ENCODE measurements around the gene SHPK. TPM values are rescaled to one million over a fixed set of nuclear protein-coding genes. Genes with fewer than 3 reads are reported as not detected.
"Not testable (repeated sequence)": the region's sequence is repeated elsewhere in the genome, so short reads cannot be mapped to it uniquely, and the experiment has no call there.

The SHPK gene
- total and polyA plus RNA-seq, 10 donors = 2.3 to 13.6 (median 10.2) TPM

GRCh38 chr17:3589784-3590183, 46.3 kb downstream of the SHPK start:
- Histone ChIP-seq H3K9me3 (no peaks in the 10 kb centered on the region), H3K36me3 (peaks cover 0 to 79% (median 28%) of the 10 kb centered on the region in 6 donors), H3K4me3 (no peak overlapping the region), H3K27ac (no peak overlapping the region), H3K4me1 (peaks cover 0 to 4% (median 0%) of the 10 kb centered on the region in 6 donors), H3K27me3 (replicated peaks in 1 of 7) (no peaks in the 10 kb centered on the region)
- no peak for DNase-seq
- 92 to 99% (median 95%) methylated on average over 18 to 22 of the region's 22 CpGs for WGBS, 5 donors
- TF ChIP-seq CTCF (IDR thresholded peaks at IDR 0.05 in 8 of 11, conservative IDR thresholded peaks at IDR 0.05 in 3 of 11) (no peak), POLR2AphosphoS5 (IDR thresholded peaks at IDR 0.05) (no peak), POLR2A (IDR thresholded peaks at IDR 0.05) (no peak)
- intact Hi-C loops (cut with DNase I; ENCODE audit: low total_unique reads) = no loop called here

- intact Hi-C loops (cut with DNase I; ENCODE audit: low total_unique reads) = no loop called here
Observed at GRCh38 chr17:3585826-3586225, 50.2 kb downstream of the SHPK start.

GRCh38 chr17:3583456-3583855, 52.6 kb downstream of the SHPK start:
- no peak for DNase-seq
- Histone ChIP-seq H3K4me1 (no peaks in the 10 kb centered on the region), H3K36me3 (peaks cover 0 to 74% (median 18%) of the 10 kb centered on the region in 6 donors), H3K27ac (no peak overlapping the region), H3K9me3 (peaks cover 0 to 3% (median 0%) of the 10 kb centered on the region in 8 donors), H3K4me3 (no peak overlapping the region), H3K27me3 (replicated peaks in 1 of 7) (no peaks in the 10 kb centered on the region)
- no peak for TF ChIP-seq POLR2AphosphoS5 (IDR thresholded peaks at IDR 0.05)
- no peak for TF ChIP-seq CTCF (IDR thresholded peaks at IDR 0.05 in 8 of 11, conservative IDR thresholded peaks at IDR 0.05 in 3 of 11)
- no peak for TF ChIP-seq POLR2A (IDR thresholded peaks at IDR 0.05)
- intact Hi-C loops (cut with DNase I; ENCODE audit: low total_unique reads) = no loop called here
- WGBS, 5 donors = 93 to 97% (median 94%) methylated on average over 6 to 9 of the region's 9 CpGs

More at GRCh38 chr17:3585826-3586225, 50.2 kb downstream of the SHPK start:
- Histone ChIP-seq H3K4me1 (peaks cover 0 to 4% (median 0%) of the 10 kb centered on the region in 6 donors), H3K36me3 (peaks cover 0 to 80% (median 27%) of the 10 kb centered on the region in 6 donors), H3K4me3 (no peak overlapping the region), H3K27ac (no peak overlapping the region), H3K9me3 (no peaks in the 10 kb centered on the region), H3K27me3 (replicated peaks in 1 of 7) (no peaks in the 10 kb centered on the region)
- TF ChIP-seq POLR2A (IDR thresholded peaks at IDR 0.05) = no peak
- TF ChIP-seq POLR2AphosphoS5 (IDR thresholded peaks at IDR 0.05) = no peak
- TF ChIP-seq CTCF (IDR thresholded peaks at IDR 0.05 in 8 of 11, conservative IDR thresholded peaks at IDR 0.05 in 3 of 11) = no peak
- WGBS, 5 donors = 89 to 95% (median 94%) methylated on average over 10 to 17 of the region's 17 CpGs
- DNase-seq = no peak

- Histone ChIP-seq H3K27ac (no peak overlapping the region), H3K4me1 (no peaks in the 10 kb centered on the region), H3K9me3 (peaks cover 0 to 4% (median 0%) of the 10 kb centered on the region in 8 donors), H3K36me3 (peaks cover 0 to 68% (median 13%) of the 10 kb centered on the region in 6 donors), H3K4me3 (no peak overlapping the region), H3K27me3 (replicated peaks in 1 of 7) (no peaks in the 10 kb centered on the region)
- intact Hi-C loops (cut with DNase I; ENCODE audit: low total_unique reads) = no loop called here
- 93 to 97% (median 95%) methylated on average over 9 of the region's 9 CpGs for WGBS, 5 donors
- TF ChIP-seq POLR2AphosphoS5 (IDR thresholded peaks at IDR 0.05) = no peak
- no peak for TF ChIP-seq POLR2A (IDR thresholded peaks at IDR 0.05)
- TF ChIP-seq CTCF (IDR thresholded peaks at IDR 0.05 in 8 of 11, conservative IDR thresholded peaks at IDR 0.05 in 3 of 11) = no peak
- no peak for DNase-seq
Observed at GRCh38 chr17:3582915-3583314, 53.1 kb downstream of the SHPK start.

GRCh38 chr17:3578667-3579066, 57.4 kb downstream of the SHPK start:
- H3K27me3 ChIP-seq (replicated peaks in 1 of 7); DNase-seq; H3K9me3 ChIP-seq; H3K4me3 ChIP-seq; intact Hi-C loops (cut with DNase I; ENCODE audit: low total_unique reads); H3K4me1 ChIP-seq; H3K27ac ChIP-seq: not testable (repeated sequence)
- WGBS, 5 donors = 74 to 98% (median 92%) methylated on average over 4 of the region's 4 CpGs
- H3K36me3 ChIP-seq = peaks cover 0 to 45% (median 7%) of the 10 kb centered on the region in 6 donors
